Nephron progenitor cell (in vitro differentiated cells): Measurements from ENCODE around the gene TOM1L1.

Experiments used
- DNase-seq: peaks from one replicate; pipeline ENCODE4 v3.0.0; 2021
- H3K27ac Mint-ChIP-seq: 2 replicates; pipeline ENCODE4 v1.8.0; 2021; ENCODE audit warnings: mild to moderate bottlenecking, moderate library complexity, mixed read lengths
- H3K27me3 Mint-ChIP-seq: 2 replicates; pipeline ENCODE4 v1.8.0; 2021; ENCODE audit warnings: mild to moderate bottlenecking, low read depth, mixed read lengths; ENCODE audit not compliant: poor library complexity
- H3K36me3 Mint-ChIP-seq: 2 replicates; pipeline ENCODE4 v1.8.0; 2021; ENCODE audit warnings: low read depth, mixed read lengths
- H3K4me1 Mint-ChIP-seq: 2 replicates; pipeline ENCODE4 v1.8.0; 2021; ENCODE audit warnings: mixed read lengths
- H3K4me3 Mint-ChIP-seq: 2 replicates; pipeline ENCODE4 v1.8.0; 2021; ENCODE audit warnings: mild to moderate bottlenecking, moderate library complexity, mixed read lengths
- H3K9me3 Mint-ChIP-seq: 2 replicates; pipeline ENCODE4 v1.8.0; 2021; ENCODE audit warnings: mild to moderate bottlenecking, moderate library complexity, mixed read lengths
- CTCF ChIP-seq: fragments of 200-600 bp; sonication (generic); IDR thresholded peaks from 2 replicates; pipeline ENCODE4 v1.5.0; 2021; ENCODE audit warnings: antibody characterized with exemption

TOM1L1 gene

DNA sequence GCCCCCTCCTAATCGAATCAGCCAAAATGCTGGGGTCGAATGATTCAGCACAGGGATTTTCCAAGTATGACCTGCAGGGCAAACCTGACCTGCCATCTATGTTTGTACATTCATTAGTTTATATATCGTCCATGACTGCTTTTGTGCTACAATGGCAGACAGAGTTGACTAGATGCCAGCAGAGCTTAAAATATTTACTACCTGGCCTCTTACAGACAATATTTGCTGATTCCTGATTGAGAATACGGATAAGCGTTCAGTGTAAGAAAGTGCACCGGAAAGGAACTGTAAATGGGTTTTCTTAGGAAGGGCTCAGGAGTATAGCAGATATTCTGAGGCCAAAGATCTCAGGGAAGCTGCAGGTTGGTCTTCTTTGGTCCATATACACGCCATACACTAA lies 11.7 kb upstream of the TOM1L1 start:
- H3K27ac Mint-ChIP-seq, result no peak overlapping the region
- DNase-seq, result no peak
- H3K4me1 Mint-ChIP-seq, result peaks cover 5% of the 10 kb centered on the region
- TF ChIP-seq CTCF, result no peak
- H3K4me3 Mint-ChIP-seq, result no peak overlapping the region
- no peaks in the 10 kb centered on the region for H3K9me3 Mint-ChIP-seq
- H3K27me3 Mint-ChIP-seq, result no peaks in the 10 kb centered on the region
- no peaks in the 10 kb centered on the region for H3K36me3 Mint-ChIP-seq

DNA sequence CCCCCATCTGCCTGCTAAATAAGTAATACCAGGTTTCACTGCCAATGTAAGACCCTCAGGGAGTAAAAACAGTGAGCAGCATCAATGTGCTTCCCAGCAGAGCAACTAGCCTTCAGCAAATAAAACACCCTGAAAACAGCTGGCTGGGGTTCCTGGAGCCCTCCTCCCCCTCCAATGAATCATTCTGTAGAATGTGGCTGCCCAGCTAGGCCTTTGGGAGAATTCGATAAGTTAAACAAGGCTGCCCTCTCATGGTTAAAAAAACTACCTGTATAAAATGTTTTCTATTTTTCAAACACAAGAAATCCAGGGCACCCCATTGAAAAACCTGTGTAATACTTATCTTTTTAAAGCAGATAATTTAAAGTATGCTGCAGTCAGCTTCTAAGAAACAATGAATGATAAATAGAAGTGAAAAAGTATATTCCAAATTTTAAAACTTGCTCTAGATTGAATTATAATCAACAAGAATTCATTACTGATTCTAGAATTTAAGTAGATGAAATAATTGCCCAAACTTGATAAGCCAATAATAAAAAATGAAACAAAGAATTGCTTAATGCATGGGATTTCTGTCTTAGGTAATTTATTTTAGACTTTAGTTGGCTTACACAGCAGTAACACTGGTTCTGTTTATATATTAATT lies 9.4 kb upstream of the TOM1L1 start:
- H3K27me3 Mint-ChIP-seq, result no peaks in the 10 kb centered on the region
- TF ChIP-seq CTCF, result peak; percentile 61
- peaks cover 5% of the 10 kb centered on the region for H3K4me1 Mint-ChIP-seq
- H3K27ac Mint-ChIP-seq, result no peak overlapping the region
- H3K4me3 Mint-ChIP-seq, result no peak overlapping the region
- peak; percentile 52 for DNase-seq
- no peaks in the 10 kb centered on the region for H3K9me3 Mint-ChIP-seq
- no peaks in the 10 kb centered on the region for H3K36me3 Mint-ChIP-seq

- Mint-ChIP-seq H3K4me3 (no peak overlapping the region), H3K36me3 (no peaks in the 10 kb centered on the region), H3K27ac (no peak overlapping the region), H3K4me1 (peaks cover 5% of the 10 kb centered on the region), H3K27me3 (no peaks in the 10 kb centered on the region), H3K9me3 (no peaks in the 10 kb centered on the region)
- DNase-seq, result no peak
- no peak for TF ChIP-seq CTCF
These were observed 8.3 kb upstream of the TOM1L1 start for GRCh38 chr17:54892360-54892759.

DNA sequence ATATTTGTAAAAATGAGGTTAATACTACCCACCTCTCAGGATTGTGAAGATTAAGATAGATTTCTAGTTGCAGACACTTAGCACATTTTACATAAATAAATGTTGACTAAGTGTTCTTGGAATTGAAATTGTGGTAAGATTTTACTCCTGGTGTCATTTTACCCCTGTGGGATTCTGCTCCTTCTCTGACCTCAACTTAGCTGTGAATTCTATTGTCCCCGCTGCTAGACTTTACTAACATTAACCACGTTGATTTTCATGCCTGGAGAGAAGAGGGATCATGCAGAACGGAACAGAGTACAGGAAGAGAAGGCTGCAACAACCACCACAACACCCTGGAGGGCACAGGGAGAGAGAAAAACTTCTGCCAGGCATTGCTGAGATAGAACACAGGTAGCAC lies 2.1 kb upstream of the TOM1L1 start:
- H3K27ac Mint-ChIP-seq, result no peak overlapping the region
- no peak overlapping the region for H3K4me3 Mint-ChIP-seq
- H3K9me3 Mint-ChIP-seq, result no peaks in the 10 kb centered on the region
- no peak for DNase-seq
- no peak for TF ChIP-seq CTCF
- peaks cover 19% of the 10 kb centered on the region for H3K27me3 Mint-ChIP-seq
- H3K4me1 Mint-ChIP-seq, result peaks cover 22% of the 10 kb centered on the region
- peaks cover 3% of the 10 kb centered on the region for H3K36me3 Mint-ChIP-seq

- H3K9me3 Mint-ChIP-seq, result no peaks in the 10 kb centered on the region
- H3K27me3 Mint-ChIP-seq, result peaks cover 19% of the 10 kb centered on the region
- DNase-seq, result no peak
- no peak for TF ChIP-seq CTCF
- no peak overlapping the region for H3K4me3 Mint-ChIP-seq
- H3K4me1 Mint-ChIP-seq, result peaks cover 22% of the 10 kb centered on the region
- H3K36me3 Mint-ChIP-seq, result peaks cover 3% of the 10 kb centered on the region
- H3K27ac Mint-ChIP-seq, result no peak overlapping the region
These were observed 1.5 kb upstream of the TOM1L1 start for GRCh38 chr17:54899201-54899600.

- Mint-ChIP-seq H3K4me1 (peaks cover 22% of the 10 kb centered on the region), H3K9me3 (no peaks in the 10 kb centered on the region), H3K4me3 (peak overlapping the region; percentile 96), H3K27ac (no peak overlapping the region), H3K27me3 (peaks cover 19% of the 10 kb centered on the region), H3K36me3 (peaks cover 3% of the 10 kb centered on the region)
- no peak for TF ChIP-seq CTCF
- peak; percentile 6 for DNase-seq
These were observed 763 bp upstream of the TOM1L1 start for GRCh38 chr17:54899721-54900456.
